ENCODE measurements around the gene TRPM3.

DNA sequence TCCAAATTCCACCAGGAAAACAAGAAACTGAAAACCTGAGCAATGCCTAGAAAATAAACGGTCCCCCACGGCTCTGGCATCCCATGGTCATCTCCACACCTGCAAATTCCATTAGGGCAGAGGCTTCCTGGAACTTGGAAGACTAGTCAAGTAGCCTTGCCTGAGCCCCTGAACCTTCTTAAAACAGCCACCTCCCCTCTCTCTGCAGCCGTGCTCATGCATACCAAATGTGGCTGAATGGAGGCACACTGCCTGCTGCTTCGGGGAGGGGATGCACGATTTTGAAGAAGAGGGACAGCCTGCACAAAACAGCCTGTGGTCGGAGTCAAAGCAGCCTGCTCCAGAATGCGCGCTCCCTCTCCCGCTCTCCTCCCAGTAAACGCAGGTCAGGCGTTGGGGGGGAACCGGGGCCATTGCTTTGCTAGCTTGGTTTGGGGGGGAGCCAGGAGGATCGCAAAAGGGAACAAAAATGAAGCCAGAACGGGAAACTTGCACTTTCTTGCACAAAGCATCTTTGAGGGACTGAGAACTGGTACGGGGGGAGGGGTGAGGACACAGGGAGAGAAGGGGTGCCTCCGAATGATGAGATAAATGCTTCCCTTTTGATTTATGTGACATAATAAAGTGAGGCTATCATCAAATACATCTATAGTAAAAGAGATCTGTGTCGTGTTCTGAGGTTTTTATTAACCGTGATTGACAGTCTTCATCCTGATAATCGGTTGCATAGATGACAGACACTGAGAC lies at the start of gene TRPM3:
- no peak for TF ChIP-seq POLR2AphosphoS5 (IDR thresholded peaks at IDR 0.05; ENCODE audit: borderline replicate concordance, low read depth, low read length)
- no peak for TF ChIP-seq EZH2 (IDR thresholded peaks at IDR 0.05)
- no peak for TF ChIP-seq FOXP2 (optimal IDR thresholded peaks at IDR 0.05; ENCODE audit: control extremely low read depth, extremely low read length, insufficient read depth)
